AG10803 (cell line): ENCODE measurements around the gene MLLT1.

Experiments used
- DNase-seq: peaks from one replicate; pipeline ENCODE4 v3.0.0; 2010; ENCODE audit warnings: low read depth
- H3K4me3 ChIP-seq: 2 replicates; pipeline ENCODE4 v1.5.1; 2011; ENCODE audit warnings: mild to moderate bottlenecking, low read length, control low read depth
- TF ChIP-seq, protein P1 (sequence below): conservative IDR thresholded peaks from 2 replicates; pipeline ENCODE4 v1.5.1; 2011; ENCODE audit warnings: mild to moderate bottlenecking, low read length, control low read depth, inconsistent platforms

The MLLT1 gene

DNA sequence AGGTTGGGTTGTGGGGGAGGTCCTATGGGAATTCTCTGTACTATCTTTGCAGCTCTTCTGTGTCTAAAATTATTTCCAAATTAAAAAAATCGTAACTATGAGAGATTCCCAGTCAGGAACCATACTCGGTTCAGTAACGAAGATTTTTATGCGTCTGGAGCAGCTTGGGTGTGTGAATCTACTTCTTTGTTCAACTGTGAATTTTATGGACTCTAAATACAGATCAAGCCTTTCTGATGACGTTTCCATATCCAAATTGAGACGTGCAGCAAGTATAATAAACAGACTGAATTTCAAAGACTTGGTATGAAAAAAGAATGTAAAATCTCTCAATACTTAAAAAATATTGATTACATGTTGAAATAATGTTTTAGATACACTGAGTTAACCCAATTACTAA, 30.9 kb downstream of the MLLT1 start:
- DNase-seq: no peak
- no peak overlapping the region for H3K4me3 ChIP-seq
- TF ChIP-seq, protein P1, sequence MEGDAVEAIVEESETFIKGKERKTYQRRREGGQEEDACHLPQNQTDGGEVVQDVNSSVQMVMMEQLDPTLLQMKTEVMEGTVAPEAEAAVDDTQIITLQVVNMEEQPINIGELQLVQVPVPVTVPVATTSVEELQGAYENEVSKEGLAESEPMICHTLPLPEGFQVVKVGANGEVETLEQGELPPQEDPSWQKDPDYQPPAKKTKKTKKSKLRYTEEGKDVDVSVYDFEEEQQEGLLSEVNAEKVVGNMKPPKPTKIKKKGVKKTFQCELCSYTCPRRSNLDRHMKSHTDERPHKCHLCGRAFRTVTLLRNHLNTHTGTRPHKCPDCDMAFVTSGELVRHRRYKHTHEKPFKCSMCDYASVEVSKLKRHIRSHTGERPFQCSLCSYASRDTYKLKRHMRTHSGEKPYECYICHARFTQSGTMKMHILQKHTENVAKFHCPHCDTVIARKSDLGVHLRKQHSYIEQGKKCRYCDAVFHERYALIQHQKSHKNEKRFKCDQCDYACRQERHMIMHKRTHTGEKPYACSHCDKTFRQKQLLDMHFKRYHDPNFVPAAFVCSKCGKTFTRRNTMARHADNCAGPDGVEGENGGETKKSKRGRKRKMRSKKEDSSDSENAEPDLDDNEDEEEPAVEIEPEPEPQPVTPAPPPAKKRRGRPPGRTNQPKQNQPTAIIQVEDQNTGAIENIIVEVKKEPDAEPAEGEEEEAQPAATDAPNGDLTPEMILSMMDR: no peak

DNA sequence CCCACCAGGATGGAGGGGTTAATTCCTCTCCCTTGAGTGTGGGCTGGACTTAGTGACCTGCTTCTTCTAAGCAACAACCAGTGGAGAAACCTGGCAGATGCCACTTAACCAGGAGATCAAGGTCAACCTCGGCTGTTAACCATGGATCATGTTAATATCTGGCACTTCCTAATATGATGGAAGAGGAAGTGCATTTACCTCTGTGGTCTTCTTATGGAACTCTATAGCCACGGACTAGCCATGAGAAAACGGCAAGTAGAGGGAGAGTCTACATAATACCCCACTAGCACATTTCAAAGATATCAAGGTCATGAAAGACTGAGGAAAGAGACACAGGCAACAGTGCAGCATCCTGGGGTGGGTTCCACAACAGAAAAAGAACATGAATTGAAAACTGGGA, 31.4 kb downstream of the MLLT1 start:
- H3K4me3 ChIP-seq: no peak overlapping the region
- TF ChIP-seq, protein P1: no peak
- no peak for DNase-seq

DNA sequence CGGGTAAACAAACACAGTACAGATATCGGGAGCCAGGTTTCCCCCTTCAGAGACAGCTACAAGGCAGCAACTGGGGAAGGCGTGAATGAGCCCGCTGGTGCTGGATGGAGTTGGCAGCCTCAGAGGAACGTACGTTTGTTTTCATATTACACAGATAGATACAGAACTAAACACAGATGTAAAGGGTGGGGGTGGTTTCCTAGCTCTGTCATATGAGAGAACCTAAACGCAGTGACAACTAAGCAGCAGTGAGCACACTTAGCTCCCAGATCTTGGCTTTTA, 32.8 kb downstream of the MLLT1 start:
- DNase-seq: no peak
- no peak overlapping the region for H3K4me3 ChIP-seq
- TF ChIP-seq, protein P1: no peak

DNA sequence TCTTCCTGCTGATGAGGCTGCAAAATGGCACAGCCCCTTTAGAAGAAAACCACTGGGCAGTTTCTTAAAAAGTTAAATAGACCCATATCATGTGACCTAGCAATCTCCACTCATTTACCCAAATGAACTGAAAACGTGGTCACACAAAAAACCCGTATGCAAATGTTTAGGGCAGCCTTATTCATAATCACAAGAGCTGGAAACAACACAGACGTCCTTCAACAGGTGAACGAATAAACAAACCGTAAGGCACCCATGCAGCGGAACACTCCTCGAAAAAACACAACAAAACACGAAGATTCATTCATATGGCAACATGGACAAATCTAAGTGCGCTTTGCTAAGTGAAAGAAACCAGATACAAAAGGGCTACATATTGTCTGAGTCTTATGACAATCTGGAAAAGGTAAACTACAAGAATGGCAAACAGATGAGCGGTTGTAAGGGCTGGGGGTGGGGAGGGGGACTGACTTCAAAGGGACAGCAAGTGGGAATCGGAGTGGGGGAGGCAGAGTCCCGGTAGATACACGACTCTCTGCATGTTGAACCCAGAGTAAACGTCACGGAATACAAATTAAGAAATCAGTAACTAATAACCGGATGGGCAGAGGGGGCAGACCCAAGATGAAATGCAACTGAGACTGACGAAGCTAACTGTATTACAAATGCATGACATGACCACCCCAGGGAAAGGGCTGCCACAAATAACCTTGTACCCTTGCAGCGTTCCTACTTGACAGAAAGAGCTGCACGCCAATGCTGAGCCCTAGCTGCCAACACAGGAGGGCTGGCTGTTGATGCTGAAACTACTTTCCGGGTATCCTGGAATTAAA, 33.4 kb downstream of the MLLT1 start:
- TF ChIP-seq, protein P1: no peak
- DNase-seq: no peak
- no peak overlapping the region for H3K4me3 ChIP-seq

DNA sequence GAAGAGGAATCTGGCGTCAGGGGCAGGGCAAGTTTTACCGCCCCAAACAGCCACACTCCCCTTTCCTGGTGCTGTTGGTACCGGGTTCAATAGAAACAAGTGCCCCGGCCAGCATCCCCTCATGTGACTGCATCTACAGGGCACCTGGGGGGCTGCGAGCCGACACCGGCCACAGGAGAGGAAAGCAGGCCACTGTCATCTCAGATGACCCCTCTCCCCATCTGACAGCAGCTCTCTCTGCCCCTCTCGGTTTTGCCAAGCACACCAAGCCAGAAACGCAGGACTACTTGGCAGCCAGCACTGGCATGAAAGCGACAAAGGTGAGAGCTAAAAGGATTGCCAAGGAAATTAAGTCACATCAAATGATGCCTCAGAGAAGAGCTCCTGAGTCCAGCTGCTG, 37.1 kb downstream of the MLLT1 start:
- TF ChIP-seq, protein P1: no peak
- H3K4me3 ChIP-seq: no peak overlapping the region

DNA sequence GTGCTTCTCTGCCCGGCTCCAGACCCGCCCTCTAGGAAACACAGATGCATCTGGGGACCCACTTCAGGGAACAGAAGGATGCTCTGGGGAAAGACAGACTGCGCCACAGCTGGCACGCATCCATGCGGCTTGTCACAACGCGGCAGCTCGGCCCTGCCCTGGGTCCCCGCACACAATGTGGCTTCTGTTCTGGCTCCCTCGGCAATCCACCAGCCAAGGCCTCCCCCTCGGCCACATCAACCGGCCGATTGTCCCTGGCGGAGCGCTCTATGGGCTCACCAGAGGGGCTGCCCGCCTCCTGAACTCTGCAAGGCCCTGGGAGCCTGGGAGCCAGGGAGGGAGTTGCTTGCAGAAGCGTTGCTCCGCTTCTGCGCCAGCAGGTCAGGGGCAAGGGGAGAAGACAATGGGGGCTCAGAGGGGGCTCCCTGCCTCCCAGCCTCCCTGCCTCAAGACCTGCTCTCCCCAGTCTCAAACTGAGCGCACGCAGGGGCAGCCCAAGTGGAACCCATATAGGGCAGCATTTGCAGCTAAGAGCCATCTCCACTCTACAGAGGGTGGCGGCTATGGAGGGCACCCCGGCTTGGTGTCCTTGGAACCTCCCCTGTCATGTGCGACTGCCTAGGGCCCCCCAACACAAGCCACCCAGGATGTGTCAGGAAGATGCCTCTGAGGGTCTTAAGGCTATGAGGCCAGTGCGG, 37.9 kb downstream of the MLLT1 start:
- no peak for DNase-seq
- TF ChIP-seq, protein P1: no peak
- H3K4me3 ChIP-seq: no peak overlapping the region

More for the DNA sequence above, 37.1 kb downstream of the MLLT1 start:
- no peak for DNase-seq

DNA sequence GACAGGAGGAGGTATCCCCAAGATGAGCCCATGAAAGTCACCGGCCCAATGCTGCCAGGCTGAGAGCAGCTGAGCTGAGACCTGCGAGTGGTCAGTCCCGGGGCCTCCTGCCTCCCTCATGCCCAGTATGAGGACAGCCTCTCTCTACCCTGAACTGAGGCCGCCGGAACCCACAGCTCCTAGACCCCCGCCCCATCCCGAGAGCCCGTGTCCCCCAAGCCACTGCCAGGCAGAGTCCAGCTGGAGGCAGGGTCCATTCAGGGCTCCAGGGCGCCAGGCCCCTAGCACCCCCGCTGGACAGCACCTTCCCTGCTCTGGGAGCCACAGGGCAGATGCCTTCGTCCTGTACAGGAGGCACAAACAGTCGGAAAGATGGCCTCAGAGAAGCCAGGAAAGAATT, 38.7 kb downstream of the MLLT1 start:
- no peak for DNase-seq
- H3K4me3 ChIP-seq: no peak overlapping the region
- TF ChIP-seq, protein P1: no peak
